Measurements from ENCODE around the gene ETNK2.
A peak's percentile ranks its signal among the peaks of the same experiment; 100 is the strongest.

ETNK2 gene, protein sequence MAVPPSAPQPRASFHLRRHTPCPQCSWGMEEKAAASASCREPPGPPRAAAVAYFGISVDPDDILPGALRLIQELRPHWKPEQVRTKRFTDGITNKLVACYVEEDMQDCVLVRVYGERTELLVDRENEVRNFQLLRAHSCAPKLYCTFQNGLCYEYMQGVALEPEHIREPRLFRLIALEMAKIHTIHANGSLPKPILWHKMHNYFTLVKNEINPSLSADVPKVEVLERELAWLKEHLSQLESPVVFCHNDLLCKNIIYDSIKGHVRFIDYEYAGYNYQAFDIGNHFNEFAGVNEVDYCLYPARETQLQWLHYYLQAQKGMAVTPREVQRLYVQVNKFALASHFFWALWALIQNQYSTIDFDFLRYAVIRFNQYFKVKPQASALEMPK

DNA sequence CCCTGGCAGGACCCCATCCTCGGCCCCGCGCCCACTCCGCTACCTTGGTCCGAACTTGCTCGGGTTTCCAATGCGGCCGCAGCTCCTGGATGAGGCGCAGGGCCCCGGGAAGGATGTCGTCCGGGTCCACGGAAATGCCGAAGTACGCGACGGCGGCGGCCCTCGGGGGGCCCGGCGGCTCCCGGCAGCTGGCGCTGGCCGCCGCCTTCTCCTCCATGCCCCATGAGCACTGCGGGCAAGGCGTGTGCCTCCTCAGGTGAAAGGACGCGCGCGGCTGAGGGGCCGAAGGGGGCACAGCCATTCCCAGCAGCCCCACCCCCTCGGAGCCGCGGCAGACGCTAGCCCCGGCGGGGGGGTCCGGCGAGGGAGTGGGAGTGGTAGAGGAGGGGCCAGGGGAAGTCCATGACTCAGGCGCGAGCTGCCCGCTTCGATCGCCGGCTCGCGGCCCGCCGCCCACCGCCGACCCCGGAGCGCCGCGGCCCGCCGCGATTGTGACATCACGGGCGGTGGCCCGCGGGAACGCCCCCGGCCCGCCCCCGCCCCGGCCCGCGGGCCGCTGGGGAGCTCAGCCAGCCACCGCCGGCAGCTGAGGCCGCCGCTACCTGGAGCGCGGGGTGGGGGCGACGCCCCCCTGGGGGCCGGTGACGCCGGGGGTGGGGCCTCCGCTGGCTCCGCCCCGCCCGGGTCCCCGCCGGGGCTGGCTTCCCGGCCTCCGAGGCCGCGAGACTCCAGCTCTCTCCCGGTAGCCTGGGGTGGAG is at the start of gene ETNK2:
ETNK2 (minus strand) TSS at position 493 of the 758 bp plus-strand sequence; CDS start at position 301, 192 bp downstream.
- peak; percentile 66 for DNase-seq
- in situ Hi-C loops (cut with HindIII; ENCODE audit: low pct_ligation_motif_present, low pct_unique_long_range_greater_than_20kb, low sequenced_read_pairs) = loop anchor here (25.0 kb wide), 1 partner anchor 211 kb away; the partner anchor contains the start of gene PLEKHA6

DNA sequence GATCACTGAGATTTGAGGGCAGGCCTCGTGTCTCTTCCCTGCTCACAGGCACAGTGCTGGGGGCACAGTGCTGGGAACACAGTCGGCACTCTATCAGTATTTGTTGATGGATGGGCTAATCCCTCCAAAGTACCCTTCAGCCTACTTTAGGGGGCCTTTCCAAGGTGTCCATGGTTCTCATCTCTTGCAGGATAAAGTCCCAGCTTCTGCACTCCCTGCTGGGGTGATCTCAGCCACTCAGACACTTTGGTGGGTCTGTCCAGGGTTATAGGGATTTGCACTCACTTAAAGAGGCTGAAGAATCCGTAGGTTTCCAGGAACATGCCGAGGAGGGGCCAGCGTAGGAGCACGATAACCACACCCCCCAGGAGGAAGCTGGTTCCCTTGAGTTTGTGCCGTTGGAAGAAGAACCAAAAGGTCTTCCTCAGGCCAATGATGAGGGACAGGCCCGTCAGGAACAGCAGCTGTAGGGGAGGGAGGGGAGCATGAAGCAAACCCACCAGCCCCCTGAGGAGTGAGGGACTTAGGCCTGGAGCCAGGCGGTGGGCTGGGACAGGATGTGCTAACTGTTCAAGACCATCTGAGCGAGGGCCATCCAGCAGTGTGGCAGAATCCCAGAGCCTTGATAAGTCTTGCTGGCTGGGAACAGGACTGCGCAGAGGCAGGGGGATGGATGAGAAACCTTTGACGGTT is 49.6 kb upstream of the ETNK2 start:
- in situ Hi-C loops (cut with HindIII; ENCODE audit: low pct_ligation_motif_present, low pct_unique_long_range_greater_than_20kb, low sequenced_read_pairs) = no loop called here

DNA sequence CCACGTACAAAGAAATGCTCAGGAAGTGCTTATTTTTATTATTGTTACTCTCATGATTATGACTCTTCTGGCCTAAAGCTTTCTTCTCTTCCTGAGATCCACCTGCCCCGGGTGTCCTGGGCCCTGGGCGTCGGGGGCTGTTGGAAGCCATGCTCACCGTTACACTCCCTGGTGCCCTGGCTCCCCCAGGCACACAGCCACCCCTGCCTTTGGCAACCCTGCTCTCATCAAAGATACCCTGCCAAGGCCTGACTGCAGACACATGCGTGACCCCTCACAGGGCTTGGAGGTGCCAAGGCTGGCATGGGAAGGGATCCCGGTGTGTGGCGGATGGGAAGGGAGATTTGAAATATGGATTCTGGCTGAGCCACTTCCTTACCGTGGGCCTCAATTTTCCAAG is 47.7 kb upstream of the ETNK2 start:
- no peak for DNase-seq
- in situ Hi-C loops (cut with HindIII; ENCODE audit: low pct_ligation_motif_present, low pct_unique_long_range_greater_than_20kb, low sequenced_read_pairs) = no loop called here

More for the DNA sequence above, 49.6 kb upstream of the ETNK2 start:
- no peak for DNase-seq

DNA sequence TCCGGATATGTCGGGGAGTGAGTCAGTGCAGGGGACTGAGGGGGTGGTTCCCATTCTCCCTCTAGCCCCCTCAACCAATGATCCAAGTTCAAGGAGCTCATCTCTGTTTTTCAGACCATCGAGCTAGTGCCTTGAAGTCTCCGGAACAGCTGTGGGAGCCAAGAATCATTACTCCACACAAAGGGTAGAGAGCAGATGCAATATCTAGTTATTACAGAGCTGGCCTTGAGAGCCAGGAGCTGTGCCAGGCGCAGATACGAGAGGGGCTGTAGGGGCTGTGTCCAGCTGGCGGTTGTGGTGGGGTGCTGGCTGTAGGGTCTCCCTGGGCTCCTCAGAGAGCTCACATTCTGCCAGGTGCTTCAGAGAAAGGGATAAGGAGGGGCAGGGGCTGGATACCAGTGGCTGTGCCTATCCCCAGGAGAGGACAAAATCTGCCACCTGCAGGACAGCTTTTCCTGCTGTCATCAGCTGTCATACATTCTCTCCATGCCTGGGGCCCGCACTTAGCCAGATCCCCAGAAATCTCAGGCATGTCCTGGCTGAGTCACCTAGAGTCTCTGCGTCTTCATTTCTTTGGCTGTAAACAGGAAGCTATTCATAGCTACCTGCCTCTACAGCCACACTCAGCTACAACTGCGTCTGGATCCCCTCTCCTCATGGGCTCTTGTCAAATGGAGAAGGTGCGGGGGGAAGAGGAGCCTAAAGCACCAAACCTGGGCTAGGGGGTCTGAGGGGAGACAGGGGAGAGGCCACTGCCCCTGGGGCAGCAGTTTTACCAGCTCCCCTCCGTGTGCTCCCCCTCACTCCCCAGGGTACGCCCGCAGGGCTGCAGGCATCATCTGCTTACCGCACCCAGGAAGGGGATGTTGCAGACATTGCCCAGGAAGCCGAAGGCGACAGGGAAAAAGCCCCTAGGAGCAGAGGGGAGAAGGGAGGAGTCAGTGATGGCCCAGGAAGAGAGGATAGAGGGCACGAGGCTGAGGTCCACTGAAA is 46.8 kb upstream of the ETNK2 start:
- in situ Hi-C loops (cut with HindIII; ENCODE audit: low pct_ligation_motif_present, low pct_unique_long_range_greater_than_20kb, low sequenced_read_pairs) = no loop called here
- peak; percentile 78 for DNase-seq

DNA sequence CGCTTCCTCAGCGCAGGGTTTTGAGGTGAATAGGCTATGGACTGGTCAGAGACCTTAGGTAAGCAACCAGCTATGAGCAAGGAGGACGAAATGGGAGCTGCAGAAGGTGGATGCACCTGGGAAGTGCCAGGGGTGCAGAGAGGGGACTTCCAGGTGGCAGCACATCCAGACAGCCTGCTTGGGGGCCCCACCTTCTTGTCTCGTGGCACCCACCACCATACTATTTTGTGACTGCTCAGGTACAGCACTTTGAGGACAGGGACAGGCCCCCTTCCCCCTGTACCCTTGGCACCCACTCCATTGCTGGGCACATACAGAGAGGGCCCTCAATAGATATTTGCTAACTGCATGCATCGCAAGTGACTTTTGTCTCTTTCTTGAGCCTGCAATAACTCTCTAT is 45.2 kb upstream of the ETNK2 start:
- DNase-seq = no peak
- in situ Hi-C loops (cut with HindIII; ENCODE audit: low pct_ligation_motif_present, low pct_unique_long_range_greater_than_20kb, low sequenced_read_pairs) = no loop called here

DNA sequence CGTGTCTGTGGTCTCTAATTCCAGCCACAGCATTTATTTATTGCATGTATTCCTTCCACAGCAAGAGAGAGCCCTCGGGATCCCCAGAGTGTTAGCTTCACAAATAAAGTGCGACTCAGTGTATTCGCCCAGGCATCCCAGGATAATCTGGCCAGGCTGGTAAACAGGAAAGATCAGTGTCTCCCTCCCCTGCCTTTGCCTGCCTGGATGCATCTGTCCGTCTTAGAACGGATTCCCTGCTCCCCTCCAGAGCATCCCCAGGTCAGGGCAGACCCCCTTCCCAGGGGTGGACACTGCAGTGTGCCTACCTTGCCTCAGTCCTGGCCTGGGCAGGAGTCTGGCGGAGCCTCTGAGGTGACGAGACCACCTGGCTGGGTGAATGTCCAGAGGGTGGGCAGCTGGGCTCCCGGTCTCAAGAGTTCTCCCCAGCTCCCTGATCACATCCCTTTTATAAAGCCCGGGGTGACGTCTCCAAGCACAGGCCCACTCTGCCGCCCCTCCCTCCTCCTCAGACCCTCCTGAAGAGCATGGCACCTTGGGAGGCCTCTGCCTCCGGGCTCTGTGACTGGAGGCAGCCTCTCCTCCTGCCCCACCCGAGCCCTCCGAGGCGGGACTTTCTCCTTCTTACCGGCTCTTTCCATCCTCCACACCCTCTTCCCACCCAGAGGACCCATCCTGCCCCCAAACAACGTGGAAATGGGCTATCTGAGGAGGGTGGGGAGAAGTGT is 44.4 kb upstream of the ETNK2 start, which contains the start of gene KISS1:
KISS1 (minus strand) TSS at position 424 of the 728 bp plus-strand sequence. CDS start 3,615 bp downstream, outside the sequence.
- in situ Hi-C loops (cut with HindIII; ENCODE audit: low pct_ligation_motif_present, low pct_unique_long_range_greater_than_20kb, low sequenced_read_pairs) = no loop called here
- no peak for DNase-seq

DNA sequence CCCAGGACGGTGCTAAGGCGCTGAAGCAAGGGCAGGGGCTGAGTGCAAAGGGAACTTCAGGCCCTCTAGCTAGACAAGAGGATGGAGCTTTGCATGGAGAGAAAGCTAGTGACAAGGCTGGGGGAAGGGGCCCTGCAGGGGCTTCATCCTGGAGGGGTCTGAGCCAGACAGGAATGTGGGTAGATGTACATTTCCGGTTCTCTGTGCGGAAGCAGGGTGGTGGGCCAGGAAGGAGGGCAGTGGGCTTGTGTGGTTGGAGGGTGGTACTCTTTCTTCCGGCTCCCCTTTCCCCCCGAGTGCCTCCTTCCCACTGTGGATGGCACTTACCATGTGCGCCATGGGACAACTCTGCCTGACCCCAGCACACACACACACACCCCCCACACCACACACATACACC is 42.9 kb upstream of the ETNK2 start:
- in situ Hi-C loops (cut with HindIII; ENCODE audit: low pct_ligation_motif_present, low pct_unique_long_range_greater_than_20kb, low sequenced_read_pairs) = no loop called here
- DNase-seq = no peak

DNA sequence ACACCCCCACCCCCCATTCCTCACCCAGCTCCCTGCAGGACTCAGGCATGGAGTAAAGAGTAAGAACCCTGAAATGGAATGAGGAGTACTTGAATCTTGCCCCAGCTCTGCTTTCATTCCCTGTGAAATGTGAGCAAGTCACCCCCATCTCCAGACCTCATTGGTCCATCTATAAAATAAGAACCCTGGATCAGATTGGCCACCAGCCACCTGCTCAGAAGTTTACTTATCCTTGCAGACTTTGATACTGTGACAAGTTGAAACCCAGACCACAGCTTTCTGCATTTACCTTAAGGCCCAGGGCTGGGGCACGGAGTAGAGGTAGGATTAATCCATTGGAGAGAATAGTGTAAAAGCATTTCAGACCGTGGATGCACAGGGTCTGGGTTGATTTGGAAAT is 42.2 kb upstream of the ETNK2 start:
- in situ Hi-C loops (cut with HindIII; ENCODE audit: low pct_ligation_motif_present, low pct_unique_long_range_greater_than_20kb, low sequenced_read_pairs) = no loop called here
- DNase-seq = no peak

DNA sequence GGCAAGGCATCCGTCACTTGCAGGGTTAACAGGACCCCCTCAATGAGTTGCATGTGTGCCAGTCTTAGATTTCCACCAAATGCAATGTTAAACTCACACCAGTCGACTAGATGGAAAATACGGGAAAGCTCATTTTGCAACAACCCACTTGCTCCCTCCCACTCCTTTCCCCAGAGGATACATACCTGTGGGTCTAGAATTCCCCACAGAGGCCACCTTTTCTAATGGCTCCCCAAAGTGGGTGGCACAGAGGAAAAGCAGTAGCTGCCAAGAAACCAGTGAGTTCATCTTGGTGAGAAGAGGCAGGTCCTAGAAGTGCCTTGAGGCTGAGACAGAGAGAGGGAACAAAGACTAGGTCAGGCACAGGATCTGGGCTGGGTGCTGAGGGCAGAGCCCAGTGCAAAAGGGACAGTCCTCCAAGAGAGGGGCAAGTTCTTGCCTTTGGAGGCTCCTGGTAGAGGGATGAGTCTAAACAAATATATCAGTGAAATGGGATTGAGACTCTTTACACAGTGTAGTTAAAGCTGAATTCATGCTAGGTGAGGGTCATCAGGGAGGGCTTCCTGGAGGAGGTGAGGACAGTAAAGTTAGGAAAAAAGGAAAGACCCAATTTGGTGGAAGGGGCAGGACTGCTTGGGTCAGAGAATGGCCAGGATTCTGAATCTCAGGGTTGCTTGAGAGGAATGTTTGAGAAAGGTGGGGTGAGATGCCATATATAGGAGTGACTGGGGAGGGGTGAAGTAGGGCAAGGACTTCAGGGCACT is 40.9 kb upstream of the ETNK2 start:
- DNase-seq = no peak
- in situ Hi-C loops (cut with HindIII; ENCODE audit: low pct_ligation_motif_present, low pct_unique_long_range_greater_than_20kb, low sequenced_read_pairs) = no loop called here

DNA sequence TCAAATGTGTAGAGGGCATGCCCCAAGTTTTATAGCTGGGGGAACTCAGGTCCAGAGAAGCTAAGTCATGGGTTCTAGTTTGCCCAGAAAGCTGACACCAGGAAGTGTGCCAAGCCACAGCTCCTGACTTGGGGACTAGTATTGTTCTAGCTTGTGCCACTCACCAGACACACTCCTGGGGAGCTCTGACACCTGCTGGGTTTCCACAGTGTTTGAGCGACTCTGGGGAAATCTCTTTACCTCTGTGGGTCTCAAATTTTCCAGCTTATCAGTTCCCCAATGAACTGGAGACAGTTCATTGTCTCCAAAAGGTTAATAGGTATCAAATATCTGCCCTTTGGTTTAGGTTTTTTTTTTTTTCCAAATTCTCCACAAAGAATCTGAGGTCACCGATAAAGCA is 40.2 kb upstream of the ETNK2 start:
- no peak for DNase-seq
- in situ Hi-C loops (cut with HindIII; ENCODE audit: low pct_ligation_motif_present, low pct_unique_long_range_greater_than_20kb, low sequenced_read_pairs) = no loop called here

DNA sequence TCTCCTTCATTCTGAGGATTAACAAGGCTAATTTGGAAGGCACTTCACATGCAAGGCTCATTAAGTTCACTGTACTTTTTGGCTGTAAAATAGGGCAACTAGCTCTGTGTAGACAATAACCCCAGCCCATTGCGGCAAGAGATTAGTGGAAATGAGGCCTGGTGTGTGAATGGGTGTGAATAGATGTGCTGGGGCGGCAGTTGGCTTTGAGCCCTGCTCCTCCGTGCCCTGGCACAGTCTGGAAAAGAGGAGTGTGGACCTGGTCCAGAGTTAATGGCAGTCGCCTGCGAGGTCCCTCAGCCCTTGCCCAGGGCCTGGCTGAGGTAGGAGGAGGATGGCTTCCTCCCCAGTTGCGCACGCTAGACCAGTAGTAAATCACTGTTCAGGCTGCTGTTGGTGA is 39.6 kb upstream of the ETNK2 start:
- in situ Hi-C loops (cut with HindIII; ENCODE audit: low pct_ligation_motif_present, low pct_unique_long_range_greater_than_20kb, low sequenced_read_pairs) = no loop called here
- DNase-seq = no peak

DNA sequence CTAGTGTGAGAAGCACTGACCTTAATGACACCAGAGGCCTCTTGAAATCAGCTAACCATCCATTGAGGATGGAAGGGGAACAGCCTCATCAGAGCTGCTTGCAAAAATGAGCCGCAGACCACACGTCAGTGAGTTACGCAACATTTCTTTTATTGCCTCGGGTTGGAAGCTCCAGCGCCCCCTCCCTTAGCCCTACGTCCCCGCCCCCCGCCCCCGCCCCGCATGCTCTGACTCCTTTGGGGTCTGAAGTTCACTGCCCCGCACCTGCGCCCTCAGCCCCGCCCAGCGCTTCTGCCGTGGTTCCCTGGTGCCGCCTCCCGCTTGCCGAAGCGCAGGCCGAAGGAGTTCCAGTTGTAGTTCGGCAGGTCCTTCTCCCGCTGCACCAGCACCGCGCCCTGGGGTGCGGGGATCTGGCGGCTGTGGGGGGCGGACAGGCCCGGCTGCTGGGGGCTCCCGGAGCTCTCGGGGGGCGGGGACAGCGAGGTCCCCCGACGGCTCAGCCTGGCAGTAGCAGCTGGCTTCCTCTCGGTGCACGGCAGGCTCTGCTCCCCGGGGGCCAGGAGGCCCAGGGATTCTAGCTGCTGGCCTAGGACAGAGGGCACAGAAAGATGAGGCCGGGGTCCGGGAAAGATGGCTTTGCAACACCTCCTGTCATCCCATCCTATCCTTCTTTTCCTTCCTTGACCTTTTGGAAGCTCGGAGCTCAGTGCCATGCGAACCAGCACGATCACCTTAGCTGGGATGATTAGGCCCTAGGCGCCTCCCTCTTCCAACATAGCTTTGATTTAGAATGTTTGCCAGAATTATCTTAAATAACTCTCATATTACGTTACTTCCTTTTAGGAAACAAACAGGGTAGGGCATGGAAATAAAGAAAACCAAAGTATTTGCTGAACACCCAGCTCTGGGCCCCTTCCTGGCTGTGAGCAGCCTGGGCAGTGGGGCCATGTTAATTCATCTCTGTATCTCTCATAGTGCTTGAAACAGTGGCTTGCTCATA is 38.7 kb upstream of the ETNK2 start:
- in situ Hi-C loops (cut with HindIII; ENCODE audit: low pct_ligation_motif_present, low pct_unique_long_range_greater_than_20kb, low sequenced_read_pairs) = no loop called here
- peak; percentile 53 for DNase-seq

DNA sequence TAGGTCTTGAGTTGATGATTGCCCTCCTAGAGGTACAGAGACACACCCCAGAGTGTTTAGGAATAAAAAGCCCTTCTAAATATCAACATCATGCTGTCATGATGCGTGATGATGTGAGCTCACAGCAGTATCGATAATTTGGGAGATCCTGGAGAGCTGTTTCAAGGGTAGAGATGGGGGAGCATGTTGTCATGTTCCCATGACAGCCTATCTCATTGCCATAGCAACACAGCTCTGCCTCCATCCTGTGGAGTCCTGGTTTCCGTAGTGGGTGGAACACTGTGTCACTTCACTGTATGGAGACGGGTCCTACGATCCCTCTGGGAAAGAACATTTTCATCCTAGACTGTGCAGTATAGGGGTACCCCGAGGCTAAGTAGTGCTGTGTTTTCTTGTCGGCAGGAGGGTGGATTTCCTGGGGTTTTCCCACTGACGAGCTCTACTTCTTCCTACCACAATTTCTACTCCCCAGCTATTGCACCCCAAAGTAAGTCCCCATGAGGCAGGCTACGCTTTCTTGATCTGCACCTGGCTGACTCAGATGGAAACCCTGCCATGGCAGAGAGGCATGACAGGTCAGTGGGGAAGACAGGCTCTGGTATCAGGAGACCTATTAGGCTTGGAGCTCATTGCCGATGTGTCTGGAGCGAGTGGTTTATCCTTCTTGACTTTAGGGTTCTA is 37.3 kb upstream of the ETNK2 start:
- in situ Hi-C loops (cut with HindIII; ENCODE audit: low pct_ligation_motif_present, low pct_unique_long_range_greater_than_20kb, low sequenced_read_pairs) = no loop called here
- no peak for DNase-seq

DNA sequence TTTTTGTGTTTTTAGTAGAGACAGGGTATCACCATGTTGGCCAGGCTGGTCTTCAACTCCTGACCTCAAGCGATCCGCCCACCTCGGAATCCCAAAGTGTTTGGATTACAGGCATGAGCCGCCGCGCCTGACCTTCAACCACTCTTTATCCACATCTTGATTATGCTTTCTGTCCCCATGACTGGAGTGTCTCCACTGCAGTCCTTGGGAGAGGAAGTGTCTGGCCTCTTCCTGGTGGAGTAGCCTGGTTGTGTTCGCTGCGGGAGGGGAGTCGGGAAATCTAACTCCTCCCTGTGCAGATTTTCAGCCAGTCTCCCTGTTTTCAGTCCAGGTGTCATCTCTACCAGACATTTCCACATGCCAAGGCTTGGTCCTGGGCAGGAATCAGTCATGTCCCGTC is 34.8 kb upstream of the ETNK2 start:
- DNase-seq = no peak
- in situ Hi-C loops (cut with HindIII; ENCODE audit: low pct_ligation_motif_present, low pct_unique_long_range_greater_than_20kb, low sequenced_read_pairs) = no loop called here

DNA sequence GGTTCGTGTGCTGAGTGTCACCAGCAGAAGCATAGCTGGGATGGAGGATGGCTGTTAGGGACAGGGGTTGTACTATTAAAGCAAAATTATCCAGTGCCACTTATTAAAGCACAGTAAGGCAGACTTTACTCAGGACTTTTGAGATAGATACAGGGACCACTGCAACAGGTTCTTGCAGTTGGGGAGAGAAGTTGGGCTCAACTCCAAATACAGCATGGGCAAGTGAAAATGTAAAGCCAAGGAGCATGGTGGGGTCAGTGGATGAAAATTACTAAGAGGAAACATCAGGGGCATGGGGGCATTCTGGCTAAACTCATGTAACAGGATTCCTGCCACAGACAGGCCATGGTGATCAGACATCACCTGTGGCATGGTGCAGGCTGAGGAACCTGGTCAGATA is 29.3 kb upstream of the ETNK2 start:
- no peak for DNase-seq
- in situ Hi-C loops (cut with HindIII; ENCODE audit: low pct_ligation_motif_present, low pct_unique_long_range_greater_than_20kb, low sequenced_read_pairs) = no loop called here
